GM18520 (cell line): ENCODE results near the gene ATP13A5.

Experiments
- ATAC-seq: cut with Tn5 transposase; IDR thresholded peaks from one replicate; pipeline ENCODE4 v1.9.1; 2021; ENCODE audit not compliant: unreplicated experiment

ATP13A5 gene

DNA sequence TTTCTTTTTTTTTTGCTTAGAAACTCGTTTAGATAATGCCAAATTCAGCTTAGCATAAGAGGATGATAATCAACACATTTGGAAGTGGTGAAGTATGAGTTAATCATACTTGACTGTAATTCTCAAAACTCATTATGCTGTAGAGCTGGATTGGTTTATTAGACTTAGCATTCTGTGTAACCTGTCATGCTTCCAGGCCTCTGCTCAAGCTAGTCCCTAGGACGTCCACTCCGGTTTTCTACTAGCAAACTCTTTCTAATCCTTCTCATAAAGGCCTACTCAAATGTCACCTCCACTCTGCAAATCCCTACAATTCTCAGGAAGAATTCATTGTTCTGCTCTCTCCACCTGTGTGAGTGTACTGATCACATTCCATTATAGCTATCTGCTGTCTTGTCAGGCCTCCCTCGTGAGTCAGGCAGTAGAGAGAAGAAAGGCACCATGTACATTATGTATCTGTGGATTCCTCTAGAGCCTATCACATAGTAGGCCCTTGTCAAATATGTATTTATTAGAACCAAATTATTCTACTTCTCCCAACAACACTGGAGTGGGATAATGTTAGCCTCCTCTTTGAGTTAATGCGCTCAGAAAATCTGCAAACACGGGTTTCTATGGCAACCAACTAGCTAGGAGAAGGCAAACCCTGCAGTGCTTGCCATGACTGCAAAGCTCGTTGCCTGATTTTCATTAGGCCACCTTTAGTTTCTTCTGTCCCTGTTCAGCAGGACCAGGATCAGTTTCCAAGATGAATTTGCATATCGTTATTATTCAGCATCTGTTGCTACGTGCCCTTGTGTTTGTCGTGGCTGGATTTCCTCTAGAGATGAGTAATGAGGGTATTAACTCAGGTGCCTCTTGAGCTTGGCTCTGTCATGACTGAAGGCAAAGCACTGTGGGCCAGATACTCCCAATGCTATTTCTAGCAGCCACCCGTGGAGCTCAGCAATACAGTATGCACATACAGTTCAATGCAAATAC is 30.7 kb downstream of the ATP13A5 start:
- peak; percentile 61 for ATAC-seq

DNA sequence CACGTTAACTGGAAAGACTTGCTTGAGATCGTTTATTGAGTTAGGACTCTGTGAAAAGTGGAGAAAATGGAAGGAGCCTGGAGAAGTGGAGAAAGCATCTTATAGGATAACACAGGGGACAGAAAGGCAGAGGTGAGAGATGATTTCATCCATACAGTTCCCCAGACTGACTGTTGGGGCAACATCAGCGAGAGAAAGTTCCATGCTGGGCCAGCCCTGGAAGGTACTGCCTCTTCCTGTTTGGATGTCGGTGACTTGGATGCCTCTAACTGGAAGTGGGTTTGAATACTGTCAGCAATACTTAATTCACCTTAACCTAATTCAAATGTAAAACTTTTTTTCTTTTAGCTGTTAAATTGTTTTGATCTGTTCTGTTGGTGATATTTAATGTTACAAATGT is 32.3 kb downstream of the ATP13A5 start:
- ATAC-seq = no peak

DNA sequence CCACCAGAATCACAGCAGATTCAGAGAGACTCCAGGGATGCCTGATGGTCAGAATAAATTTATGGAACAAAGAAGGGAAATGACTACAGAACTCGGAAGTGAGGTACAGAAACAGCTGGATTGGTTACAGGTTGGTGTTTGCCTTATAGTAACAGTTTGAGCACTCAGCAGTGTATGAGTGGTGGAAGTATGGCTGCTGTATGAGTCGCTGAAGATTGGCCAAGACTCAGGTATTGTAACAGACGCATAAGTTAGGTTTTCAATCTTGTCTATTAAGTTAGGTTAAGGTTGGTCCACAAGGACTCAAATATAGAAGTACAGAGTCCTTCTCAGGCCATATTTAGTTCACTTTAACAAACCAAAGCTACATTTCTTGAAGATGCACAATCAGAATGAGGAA is 33.1 kb downstream of the ATP13A5 start:
- no peak for ATAC-seq

DNA sequence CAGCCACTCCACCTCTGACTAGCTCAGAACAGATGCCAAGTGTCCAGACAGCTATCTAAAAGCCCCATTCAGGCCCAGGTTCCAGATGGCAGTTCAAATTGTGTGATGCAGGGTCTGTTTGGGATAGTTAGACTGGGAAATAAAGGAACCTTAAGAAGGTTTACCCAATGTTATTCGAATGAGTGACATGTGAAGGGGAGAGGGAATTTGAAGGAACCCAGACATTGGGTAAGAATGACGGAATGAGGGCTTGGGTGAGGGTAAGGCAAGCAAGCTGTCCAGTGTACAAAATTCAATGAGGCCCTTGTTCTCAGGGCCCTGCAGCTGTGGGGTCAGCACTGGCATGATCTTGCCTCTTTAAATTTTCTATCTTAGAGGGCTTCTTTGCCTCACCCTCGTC is 34.1 kb downstream of the ATP13A5 start:
- ATAC-seq = no peak

DNA sequence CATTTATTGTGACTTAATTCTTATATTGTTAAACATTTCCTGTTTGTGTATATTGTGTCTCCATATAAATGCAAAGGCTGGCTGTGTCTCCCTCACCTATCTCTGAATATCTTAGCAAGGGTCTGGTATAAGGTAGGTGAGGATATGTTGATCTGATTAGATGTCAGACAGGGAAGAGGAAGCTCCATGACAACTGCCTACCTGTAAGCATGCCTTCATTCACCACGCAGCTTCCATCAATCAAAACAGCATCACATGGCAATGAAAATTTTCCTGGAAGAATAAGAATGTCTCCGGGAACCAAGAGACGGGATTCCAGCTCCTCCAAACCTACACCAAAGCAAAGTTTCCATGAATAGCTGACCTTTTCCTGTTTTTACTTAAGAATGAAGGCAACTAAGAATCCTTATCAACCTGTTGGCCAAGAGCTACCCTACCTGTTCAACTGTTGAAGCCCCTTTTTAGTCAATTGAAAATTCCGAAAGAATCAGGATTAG is 34.8 kb downstream of the ATP13A5 start:
- no peak for ATAC-seq

DNA sequence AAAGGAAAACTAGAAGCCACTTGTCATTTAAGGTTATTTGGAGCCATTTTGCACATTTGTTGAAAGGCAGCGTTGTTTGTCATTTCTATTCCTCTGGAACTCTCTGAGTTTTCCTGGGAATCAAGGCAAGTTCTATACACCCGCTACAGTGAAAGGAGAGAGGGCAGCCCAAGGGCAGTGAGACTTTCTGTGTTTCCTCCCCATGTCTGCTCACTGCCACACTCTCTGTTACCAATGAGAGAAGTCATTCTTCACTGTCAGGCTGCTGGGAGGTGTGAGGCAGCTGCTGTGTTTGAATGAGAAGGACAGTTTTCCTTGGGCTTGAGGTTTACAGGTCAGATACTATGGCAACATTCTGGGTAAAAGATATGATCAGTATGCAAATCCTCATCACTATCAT is 36.0 kb downstream of the ATP13A5 start:
- ATAC-seq = no peak

DNA sequence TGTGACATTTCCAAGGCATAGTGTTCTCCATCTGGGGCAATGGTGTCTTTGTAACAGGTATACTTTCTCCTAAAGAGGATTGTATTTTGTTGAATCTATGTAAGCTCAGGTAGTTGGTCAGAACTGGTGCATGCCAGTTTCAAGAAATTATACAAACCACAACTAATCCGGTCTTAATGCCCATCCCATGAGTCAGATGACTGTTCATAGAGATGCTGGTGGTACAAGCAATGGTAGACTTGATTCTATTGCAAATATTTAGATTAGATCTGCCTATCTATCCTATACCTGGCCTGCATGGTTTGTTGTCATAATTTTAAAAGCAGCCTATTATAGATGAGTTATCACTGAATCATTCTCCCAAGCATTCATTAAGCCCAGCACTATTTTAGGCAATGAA is 43.5 kb downstream of the ATP13A5 start:
- ATAC-seq = no peak

DNA sequence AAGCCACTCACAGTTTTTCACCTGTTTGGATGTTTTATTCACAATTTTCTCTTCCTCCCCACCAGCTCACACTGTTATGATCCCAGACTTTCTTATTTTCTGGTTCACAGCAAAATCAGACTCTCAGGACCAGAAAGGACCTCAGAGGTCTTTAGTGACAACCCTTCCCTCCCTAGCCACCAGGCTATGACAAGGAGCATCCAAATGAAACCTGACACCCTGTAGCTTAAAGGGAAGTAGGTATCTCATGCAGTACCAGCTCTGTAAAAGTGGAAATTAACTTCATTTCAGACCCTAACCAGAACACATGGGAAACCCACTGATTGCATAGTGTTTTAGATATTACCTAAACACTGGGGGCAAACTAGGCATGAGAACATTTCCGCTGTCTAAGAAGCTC is 45.3 kb downstream of the ATP13A5 start:
- no peak for ATAC-seq

DNA sequence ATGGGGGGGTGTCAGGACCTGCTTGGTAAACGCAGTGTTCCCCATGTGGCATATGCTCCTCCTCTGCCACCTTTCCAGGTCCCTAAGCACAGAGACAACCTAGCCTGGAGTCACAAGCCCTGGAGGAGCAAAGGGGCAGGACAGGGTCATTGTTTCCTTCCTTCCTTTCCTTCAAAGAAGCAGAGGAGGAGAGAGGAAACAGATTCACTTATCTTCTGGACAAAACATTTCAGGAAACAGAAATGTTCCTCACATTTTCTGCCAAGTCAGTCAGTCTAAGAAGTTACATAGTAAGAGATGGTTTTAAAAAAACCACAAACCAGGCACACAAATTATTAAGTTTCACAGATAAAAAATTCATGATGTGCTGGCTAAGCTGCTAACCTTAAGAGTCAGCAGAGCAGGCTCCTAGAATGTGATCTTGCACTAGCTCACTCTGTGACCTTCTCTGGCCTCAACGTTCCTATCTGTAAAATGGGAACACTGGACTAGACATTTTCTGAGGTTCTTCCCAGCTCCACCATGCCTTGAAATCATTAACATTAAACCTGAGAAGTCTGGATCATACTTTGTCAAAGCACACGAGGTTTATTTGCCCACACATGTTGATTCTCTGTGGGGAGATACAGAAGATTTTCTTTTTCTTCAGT is 47.9 kb downstream of the ATP13A5 start:
- ATAC-seq = no peak

DNA sequence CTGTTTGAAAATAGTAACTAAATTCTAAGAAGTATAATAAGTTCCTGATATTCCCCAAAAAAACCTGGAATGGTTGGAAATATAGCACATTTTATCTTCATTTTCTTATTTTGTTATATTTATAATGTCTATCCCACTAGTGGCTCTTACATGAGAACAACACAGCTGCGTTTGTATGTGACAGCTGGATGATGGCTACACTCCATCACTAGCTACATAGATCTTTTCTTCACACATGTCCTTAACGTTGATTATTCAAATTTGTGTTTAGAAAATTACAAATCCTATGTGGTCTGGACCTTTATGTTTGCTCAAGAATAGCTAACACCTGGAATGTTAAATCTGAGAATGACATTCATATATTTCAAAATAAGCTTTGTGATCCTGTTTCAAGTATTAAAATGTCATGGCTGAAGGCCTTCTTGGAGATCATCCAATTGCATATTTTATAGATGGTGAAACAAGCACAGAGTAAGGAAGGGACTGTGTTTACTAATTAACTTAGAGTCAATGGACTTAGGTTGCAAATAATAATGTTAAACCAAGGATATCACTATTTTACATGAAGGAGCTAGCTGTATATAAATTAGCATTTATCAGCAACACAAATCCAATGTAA is 60.8 kb downstream of the ATP13A5 start:
- ATAC-seq = no peak

DNA sequence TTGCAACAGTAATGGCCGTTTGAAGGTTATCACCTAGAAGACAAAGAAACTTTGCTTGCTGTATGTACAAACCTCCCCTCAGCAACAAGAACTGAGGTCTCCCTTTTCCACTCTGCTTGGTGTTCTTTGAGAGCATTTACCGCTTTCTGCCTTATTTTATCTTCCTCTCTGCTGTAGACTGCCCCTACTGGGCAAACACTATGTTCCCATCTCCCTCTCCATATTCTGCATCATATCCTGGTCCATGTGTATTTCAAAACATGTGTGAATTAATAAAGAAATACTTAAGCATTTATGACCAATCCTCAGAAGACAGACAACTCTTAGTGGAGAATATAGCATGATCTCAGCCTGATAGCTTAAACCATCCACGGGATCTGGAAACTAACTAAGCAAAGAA is 64.4 kb downstream of the ATP13A5 start:
- ATAC-seq = no peak

DNA sequence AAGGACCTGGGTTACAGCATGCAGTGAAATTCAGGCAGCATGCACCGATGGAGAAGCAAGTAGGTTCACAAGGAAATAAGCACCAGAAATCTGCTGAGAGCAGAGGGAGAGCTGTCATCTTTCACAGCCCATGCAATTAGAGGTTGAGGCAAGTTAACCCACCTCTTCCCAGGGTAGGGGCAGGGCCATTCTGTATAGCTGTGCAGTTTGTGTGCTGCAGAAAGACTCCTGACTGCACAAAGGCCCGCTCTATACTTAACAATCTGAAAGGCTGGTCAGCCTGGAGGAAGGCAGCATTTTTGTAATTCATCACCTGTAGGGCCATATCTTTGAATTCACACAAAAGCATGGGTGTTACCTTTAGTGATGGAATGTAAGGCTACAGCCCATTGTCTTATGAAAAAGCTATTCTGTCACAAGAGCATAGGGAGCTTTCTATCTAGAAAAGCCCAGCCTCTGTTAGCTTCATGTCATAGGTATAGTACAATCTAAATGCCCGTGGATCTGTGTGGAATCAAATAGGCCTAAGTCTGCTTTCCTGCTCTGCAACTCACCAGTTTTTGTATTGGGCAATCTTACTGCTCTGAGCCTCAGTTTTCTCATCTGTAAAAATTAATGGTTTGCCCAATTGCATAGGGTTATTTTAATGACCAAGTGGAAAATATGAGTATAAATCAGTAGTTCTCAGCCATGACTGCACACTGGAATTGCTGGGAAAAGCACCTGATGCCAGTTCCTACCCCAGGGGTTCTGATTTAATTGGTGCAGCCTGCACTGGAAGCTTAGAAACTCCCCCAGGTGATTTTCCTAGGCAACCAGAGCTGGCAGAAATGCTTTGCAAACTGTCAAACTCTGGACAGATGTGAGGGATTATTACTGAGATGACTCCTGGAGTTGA is 65.2 kb downstream of the ATP13A5 start:
- ATAC-seq = no peak

DNA sequence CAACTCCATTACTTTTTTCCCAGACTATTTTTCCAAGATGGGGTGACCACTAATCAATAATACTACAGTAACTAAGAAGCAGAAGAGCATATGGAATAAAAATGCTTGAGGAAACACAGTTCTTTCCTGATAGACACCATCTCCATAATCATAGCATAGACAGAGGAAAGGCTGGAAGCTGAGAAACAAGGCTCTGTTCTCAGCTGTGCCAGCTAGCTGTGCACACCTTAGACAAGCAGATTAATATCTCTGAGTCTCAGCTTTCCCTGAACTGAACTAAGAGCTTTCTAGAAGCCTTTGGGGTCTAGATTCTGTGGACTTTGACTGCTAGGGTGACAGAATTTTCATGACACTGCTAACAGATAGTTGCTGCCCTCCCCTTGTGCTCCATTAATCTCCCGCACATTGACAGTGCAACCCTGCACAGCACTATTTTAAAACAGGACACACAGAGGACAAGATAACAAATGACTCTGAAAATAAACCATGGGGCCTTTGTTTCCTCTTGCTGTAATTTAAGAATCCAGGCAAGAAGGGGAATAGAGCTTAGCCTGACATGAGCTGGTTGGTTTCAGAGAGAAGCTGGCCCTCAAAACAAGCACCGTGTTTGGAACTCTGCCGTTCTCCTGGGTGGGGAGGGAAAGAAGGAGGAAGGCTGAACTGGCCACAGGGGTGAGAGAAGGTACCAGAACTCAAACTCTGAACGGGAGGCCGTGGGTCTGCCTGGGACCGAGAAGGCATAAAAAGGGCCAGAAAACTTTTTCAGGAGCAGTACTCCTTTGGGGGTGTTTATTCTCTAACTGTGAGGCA is 67.4 kb downstream of the ATP13A5 start:
- ATAC-seq = no peak

DNA sequence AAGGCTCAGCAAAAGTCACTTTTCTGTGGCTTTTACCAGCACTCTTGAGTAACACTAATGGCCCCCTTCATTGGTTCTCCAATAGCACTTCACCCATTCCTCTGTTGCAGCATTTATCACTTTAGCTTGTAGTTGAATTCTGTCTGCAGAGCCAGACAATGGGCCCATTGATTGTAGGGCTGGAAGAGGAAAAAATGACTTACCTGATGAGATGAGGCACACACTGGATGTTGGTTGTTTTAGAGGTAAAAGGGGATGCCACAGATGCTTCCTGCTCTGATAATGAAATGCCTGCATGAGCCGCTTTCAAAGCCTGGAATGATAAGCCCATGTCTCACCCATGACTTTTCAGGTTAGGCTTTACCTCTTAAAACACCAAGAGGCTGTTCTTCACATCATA is 73.2 kb downstream of the ATP13A5 start:
- ATAC-seq = no peak

DNA sequence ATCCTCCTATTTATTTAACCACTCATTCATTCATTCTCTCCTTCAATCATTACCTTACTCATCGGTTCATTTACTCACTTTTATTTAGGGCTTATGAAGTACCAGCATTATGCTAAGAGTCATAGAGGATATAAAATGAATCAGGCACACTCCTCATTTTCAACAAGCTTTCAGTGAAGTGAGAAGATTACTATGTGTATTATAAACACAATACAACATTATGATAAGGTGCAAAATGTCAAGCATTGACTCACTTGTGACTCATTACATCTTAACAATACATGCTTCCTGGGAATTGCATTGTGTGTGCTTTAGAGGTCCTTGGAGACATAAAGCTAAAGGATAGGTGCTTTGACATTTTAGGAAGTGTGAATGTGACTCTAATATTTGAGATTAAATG is 77.1 kb downstream of the ATP13A5 start:
- no peak for ATAC-seq

DNA sequence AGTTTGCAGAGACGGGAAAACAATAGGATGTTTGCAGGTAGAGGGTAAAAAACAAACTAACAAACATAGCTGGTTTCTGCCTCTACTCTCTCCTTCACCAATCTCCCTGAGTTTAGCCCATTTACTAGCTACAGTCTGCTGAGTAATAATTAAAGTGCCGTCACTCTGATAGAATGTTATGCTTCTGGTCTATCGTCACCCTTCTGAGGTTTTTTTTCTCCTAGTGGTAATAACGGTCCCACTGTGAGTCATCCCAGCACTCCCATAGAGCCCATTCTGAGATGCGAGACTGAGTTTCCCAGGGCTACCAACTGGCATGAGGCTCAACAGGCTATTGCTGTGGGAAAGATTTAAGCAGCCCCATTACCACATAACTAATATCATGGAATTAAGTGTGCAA is 81.1 kb downstream of the ATP13A5 start:
- ATAC-seq = no peak

DNA sequence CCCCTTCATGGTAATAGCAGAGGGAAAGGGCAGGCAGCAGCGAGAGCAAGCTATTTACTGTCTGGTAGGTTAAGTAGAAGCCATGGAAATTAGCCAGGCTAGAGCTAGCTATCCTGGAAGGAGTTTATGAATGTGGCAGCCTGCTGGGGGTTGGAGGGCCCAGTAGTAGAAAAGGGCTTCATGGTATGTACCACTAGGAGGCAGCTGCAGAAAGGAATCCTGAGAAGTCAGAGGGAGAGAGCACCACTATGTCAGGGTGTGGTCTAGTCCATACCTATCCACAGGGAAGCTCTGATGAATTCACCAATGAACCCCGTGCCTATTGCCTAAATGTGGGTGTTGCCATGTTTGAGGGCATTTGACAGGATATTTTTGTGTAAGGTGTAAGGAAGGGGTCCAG is 82.6 kb downstream of the ATP13A5 start:
- no peak for ATAC-seq

DNA sequence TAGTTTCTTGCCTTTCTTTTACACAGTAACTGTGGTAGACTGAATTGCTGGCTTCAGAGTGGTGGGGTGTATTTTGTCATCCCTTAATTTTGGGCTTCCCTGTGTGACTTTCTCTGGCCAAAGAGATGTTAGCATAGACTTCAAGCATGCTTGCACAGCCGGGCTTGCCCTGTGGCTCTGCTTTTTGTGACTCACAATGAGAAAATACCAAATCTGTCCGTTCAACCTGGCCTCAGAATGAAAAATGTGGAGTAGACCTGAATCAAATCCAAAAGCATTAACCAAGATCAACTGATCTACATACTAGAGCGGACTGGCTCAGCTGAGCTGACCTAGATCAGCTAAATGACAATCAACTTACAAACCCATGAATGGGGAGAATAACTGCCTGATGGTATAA is 86.2 kb downstream of the ATP13A5 start:
- ATAC-seq = no peak

DNA sequence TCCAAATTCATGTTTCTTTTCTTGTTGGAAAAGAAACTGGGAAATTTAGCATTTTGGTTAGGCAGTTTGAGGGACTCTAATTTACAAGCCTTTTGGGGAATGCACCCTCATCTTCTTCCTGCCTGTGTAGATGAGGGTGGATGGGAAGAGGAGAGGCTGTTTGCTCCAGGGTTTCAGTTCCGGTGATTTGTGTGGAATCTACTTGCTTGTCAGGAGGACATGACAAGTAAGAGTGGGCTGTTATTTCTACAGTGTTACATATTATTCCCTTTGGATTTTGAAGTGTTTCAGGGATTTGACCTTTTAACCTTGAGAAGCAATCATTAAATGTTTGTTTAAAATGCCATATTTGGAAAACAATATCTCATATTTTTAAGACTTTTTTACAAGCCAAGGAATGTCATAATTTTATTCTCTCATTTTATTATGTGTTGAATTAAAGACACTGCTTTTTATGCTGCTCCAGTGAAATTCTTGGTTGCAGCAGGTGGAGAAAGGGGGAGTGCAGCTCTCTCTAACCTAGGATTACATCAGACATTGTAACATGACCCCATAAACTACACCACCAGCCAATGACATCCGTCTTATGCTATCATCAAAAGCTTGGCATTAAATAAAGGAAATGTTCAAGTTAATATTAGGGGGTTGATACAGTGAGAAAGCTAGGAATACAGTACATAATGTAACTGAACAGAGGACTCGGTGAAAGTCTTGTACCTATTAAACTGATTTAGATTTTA is 107.3 kb downstream of the ATP13A5 start:
- ATAC-seq = no peak
